DOHH2 (cell line): Measurements from ENCODE around the gene RBPJ.

Experiments
- H3F3A ChIP-seq: fragments of 200-600 bp; sonication (generic), shearing (Covaris generic); 2 replicates; pipeline ENCODE4 v1.6.0; 2016; ENCODE audit warnings: antibody characterized with exemption, mild to moderate bottlenecking; ENCODE audit not compliant: control insufficient read depth, insufficient read depth
- H3K27ac ChIP-seq: fragments of 200-600 bp; sonication (generic); 2 replicates; pipeline ENCODE4 v1.5.1; 2014; ENCODE audit warnings: low read depth, mild to moderate bottlenecking, low read length, moderate library complexity
- H3K27me3 ChIP-seq: fragments of 200-600 bp; sonication (generic); 2 replicates; pipeline ENCODE4 v1.6.1; 2014; ENCODE audit warnings: mild to moderate bottlenecking, low read length, mixed read lengths; ENCODE audit not compliant: control insufficient read depth
- H3K36me3 ChIP-seq: fragments of 200-600 bp; sonication (generic); 2 replicates; pipeline ENCODE4 v1.6.1; 2014; ENCODE audit warnings: mild to moderate bottlenecking, low read length, moderate library complexity, mixed read lengths; ENCODE audit not compliant: control insufficient read depth
- H3K4me1 ChIP-seq: fragments of 200-600 bp; sonication (generic); 2 replicates; pipeline ENCODE4 v1.6.1; 2014; ENCODE audit warnings: mild to moderate bottlenecking, low read length, mixed read lengths; ENCODE audit not compliant: control insufficient read depth
- H3K4me2 ChIP-seq: fragments of 200-600 bp; sonication (generic); 2 replicates; pipeline ENCODE4 v1.6.0; 2014; ENCODE audit warnings: mild to moderate bottlenecking, low read length, moderate library complexity
- H3K4me3 ChIP-seq: fragments of 200-600 bp; sonication (generic); 2 replicates; pipeline ENCODE4 v1.5.1; 2014; ENCODE audit warnings: mild to moderate bottlenecking, low read length, mixed read lengths
- H3K79me2 ChIP-seq: fragments of 200-600 bp; sonication (generic); 2 replicates; pipeline ENCODE4 v1.6.1; 2014; ENCODE audit warnings: mild to moderate bottlenecking, low read length, mixed read lengths; ENCODE audit not compliant: control insufficient read depth
- H3K9me2 ChIP-seq: fragments of 200-600 bp; sonication (generic); replicated peaks from 2 replicates; pipeline ENCODE4 v1.6.1; 2014; ENCODE audit warnings: mild to moderate bottlenecking, low read length, mixed read lengths; ENCODE audit not compliant: control insufficient read depth
- H3K9me3 ChIP-seq: fragments of 200-600 bp; sonication (generic); 2 replicates; pipeline ENCODE4 v1.6.1; 2014; ENCODE audit warnings: antibody characterized with exemption, low read length, mixed read lengths; ENCODE audit not compliant: control insufficient read depth, insufficient read depth
- H4K20me1 ChIP-seq: fragments of 200-600 bp; sonication (generic); 2 replicates; pipeline ENCODE4 v1.6.0; 2014; ENCODE audit warnings: low read depth, mild to moderate bottlenecking, antibody characterized with exemption, low read length, moderate library complexity; ENCODE audit not compliant: control insufficient read depth, insufficient read depth
- EZH2phosphoT487 ChIP-seq: fragments of 200-600 bp; sonication (generic); IDR thresholded peaks from 2 replicates; pipeline ENCODE4 v1.6.1; 2017; ENCODE audit warnings: borderline replicate concordance, mild to moderate bottlenecking, antibody characterized with exemption, low read length, moderate library complexity, mixed read lengths
- TF ChIP-seq, protein P1 (sequence below): fragments of 200-600 bp; sonication (generic); IDR thresholded peaks from one replicate; pipeline ENCODE4 v1.5.1; 2014; ENCODE audit warnings: antibody characterized with exemption, mild to moderate bottlenecking, low read depth, low read length; ENCODE audit not compliant: poor library complexity, severe bottlenecking

RBPJ gene

DNA sequence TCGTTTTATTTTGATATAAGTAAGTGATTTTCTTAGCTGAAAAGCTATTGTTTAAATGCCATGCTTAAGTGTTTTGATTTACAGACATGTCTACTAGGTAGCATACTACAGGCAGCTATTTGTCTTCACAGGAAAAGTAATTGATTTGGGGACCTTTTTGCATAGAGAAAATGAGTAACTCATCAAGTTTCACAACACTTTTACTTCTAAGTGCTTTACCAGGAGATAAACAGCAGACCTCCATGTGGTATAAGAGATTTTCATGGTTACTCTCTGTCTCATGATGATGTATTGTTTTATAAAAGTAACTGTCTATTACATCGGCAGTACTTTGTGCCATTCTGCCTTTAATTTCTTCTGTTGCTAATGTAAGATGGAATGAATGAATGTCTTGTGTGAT lies 28.7 kb downstream of the RBPJ start:
- TF ChIP-seq, protein P1, sequence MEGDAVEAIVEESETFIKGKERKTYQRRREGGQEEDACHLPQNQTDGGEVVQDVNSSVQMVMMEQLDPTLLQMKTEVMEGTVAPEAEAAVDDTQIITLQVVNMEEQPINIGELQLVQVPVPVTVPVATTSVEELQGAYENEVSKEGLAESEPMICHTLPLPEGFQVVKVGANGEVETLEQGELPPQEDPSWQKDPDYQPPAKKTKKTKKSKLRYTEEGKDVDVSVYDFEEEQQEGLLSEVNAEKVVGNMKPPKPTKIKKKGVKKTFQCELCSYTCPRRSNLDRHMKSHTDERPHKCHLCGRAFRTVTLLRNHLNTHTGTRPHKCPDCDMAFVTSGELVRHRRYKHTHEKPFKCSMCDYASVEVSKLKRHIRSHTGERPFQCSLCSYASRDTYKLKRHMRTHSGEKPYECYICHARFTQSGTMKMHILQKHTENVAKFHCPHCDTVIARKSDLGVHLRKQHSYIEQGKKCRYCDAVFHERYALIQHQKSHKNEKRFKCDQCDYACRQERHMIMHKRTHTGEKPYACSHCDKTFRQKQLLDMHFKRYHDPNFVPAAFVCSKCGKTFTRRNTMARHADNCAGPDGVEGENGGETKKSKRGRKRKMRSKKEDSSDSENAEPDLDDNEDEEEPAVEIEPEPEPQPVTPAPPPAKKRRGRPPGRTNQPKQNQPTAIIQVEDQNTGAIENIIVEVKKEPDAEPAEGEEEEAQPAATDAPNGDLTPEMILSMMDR = no peak
- no peak for TF ChIP-seq EZH2phosphoT487
- Histone ChIP-seq H3K27ac (no peak overlapping the region), H3K4me1 (peaks cover 14% of the 10 kb centered on the region), H3K79me2 (peaks cover 96% of the 10 kb centered on the region), H3K4me3 (no peak overlapping the region), H3K27me3 (no peaks in the 10 kb centered on the region), H3K9me3 (no peaks in the 10 kb centered on the region), H3K9me2 (no peaks in the 10 kb centered on the region), H3K4me2 (no peak overlapping the region), H3K36me3 (no peaks in the 10 kb centered on the region), H3F3A (no peaks in the 10 kb centered on the region), H4K20me1 (peaks cover 25% of the 10 kb centered on the region)

DNA sequence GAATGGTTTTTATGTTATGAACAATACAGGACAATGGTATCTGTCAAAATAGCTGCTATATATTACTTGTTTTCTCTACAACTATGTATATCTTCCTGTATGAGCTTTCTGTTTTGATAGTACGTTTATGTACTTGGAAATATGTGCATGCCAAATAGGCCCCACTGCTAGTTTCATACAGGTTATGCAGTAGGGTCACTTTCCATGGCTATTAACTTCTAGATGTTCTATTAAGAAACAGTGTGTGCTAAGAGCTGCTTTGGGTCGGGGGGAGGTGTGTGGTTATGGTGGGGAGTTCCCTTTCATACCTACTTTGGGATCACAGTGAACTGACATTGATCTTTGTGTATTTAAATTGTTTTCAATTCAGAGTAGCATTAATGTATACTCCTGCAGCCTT lies 30.9 kb downstream of the RBPJ start:
- no peak overlapping the region for H3K27ac ChIP-seq
- no peak overlapping the region for H3K4me2 ChIP-seq
- peaks cover 28% of the 10 kb centered on the region for H4K20me1 ChIP-seq
- no peak for TF ChIP-seq EZH2phosphoT487
- TF ChIP-seq, protein P1 = no peak
- no peaks in the 10 kb centered on the region for H3K9me3 ChIP-seq
- H3K4me3 ChIP-seq = no peak overlapping the region
- peaks cover 97% of the 10 kb centered on the region for H3K79me2 ChIP-seq
- H3K9me2 ChIP-seq = no peaks in the 10 kb centered on the region
- peaks cover 3% of the 10 kb centered on the region; the same call in 1 of the 2 replicates for H3F3A ChIP-seq
- H3K27me3 ChIP-seq = no peaks in the 10 kb centered on the region
- peaks cover 20% of the 10 kb centered on the region for H3K4me1 ChIP-seq
- no peaks in the 10 kb centered on the region for H3K36me3 ChIP-seq

DNA sequence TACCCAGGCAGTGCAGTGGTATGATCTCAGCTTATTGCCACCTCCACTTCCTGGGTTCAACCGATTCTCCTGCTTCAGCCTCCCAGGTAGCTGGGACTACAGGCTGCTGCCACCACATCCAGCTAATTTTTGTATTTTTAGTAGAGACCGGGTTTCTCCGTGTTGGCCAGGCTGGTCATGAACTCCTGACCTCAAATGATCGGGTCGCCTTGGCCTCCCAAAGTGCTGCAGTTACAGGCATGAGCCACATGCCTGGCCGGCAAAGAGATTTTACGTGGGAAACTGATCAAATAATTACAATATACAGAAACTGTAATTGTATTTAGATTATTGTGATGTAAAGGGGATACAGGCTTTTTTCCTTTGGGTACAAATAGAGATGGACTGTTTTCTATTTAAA lies 33.7 kb downstream of the RBPJ start:
- H3K27me3 ChIP-seq = no peaks in the 10 kb centered on the region
- H3K27ac ChIP-seq = no peak overlapping the region
- no peak overlapping the region for H3K4me3 ChIP-seq
- peaks cover 3% of the 10 kb centered on the region; the same call in 1 of the 2 replicates for H3F3A ChIP-seq
- H3K36me3 ChIP-seq = no peaks in the 10 kb centered on the region
- H3K4me2 ChIP-seq = no peak overlapping the region
- H3K79me2 ChIP-seq = peaks cover 99% of the 10 kb centered on the region
- H3K9me3 ChIP-seq = no peaks in the 10 kb centered on the region
- no peaks in the 10 kb centered on the region for H3K9me2 ChIP-seq
- H4K20me1 ChIP-seq = peaks cover 29% of the 10 kb centered on the region
- peaks cover 20% of the 10 kb centered on the region for H3K4me1 ChIP-seq
- TF ChIP-seq EZH2phosphoT487 = no peak
- TF ChIP-seq, protein P1 = no peak
